Natural killer cell (primary cell): ENCODE measurements around the gene RNF125. TPM values are rescaled to one million over a fixed set of nuclear protein-coding genes. Genes with fewer than 3 reads are reported as not detected.

Source experiments
- ATAC-seq, 3 donors: fragments of 150-1000 bp in 2 of 3; fragments of 200-7000 bp in 1 of 3; cut with Tn5 transposase; 1 replicate in 1 of 3; 2 replicates in 2 of 3; pipeline ENCODE4 v1.10.0; 2021; ENCODE audit warnings: mild to moderate bottlenecking in 2 of 3, moderate library complexity in 2 of 3
- DNase-seq, 2 donors: peaks; one replicate each; pipeline versions ENCODE4 v3.0.0 to v3.0.0-alpha.2; 2013 to 2021; ENCODE audit warnings: mixed read lengths in 1 of 2
- H3K27ac ChIP-seq: one replicate; pipeline ENCODE4 v1.5.1; 2013; ENCODE audit warnings: mild to moderate bottlenecking, low read length
- H3K27me3 ChIP-seq: one replicate; pipeline ENCODE4 v1.6.1; 2013; ENCODE audit warnings: low read length; ENCODE audit not compliant: control insufficient read depth, insufficient read depth
- H3K36me3 ChIP-seq: one replicate; pipeline ENCODE4 v1.6.1; 2013; ENCODE audit warnings: low read length; ENCODE audit not compliant: control insufficient read depth, insufficient read depth
- H3K4me1 ChIP-seq: one replicate; pipeline ENCODE4 v1.6.1; 2013; ENCODE audit warnings: low read length; ENCODE audit not compliant: control insufficient read depth, insufficient read depth
- H3K4me3 ChIP-seq: one replicate; pipeline ENCODE4 v1.5.1; 2013; ENCODE audit warnings: low read length
- H3K9me3 ChIP-seq: one replicate; pipeline ENCODE4 v1.6.1; 2013; ENCODE audit warnings: low read length; ENCODE audit not compliant: control insufficient read depth, insufficient read depth
- H3K27ac Mint-ChIP-seq, 2 donors: one replicate each; pipeline ENCODE4 v1.8.0; 2022; ENCODE audit warnings: mild to moderate bottlenecking in 2 of 2, mixed read lengths in 2 of 2, moderate library complexity in 1 of 2
- H3K27me3 Mint-ChIP-seq, 2 donors: one replicate each; pipeline ENCODE4 v1.8.0; 2022; ENCODE audit warnings: low read depth in 2 of 2, mixed read lengths in 2 of 2
- H3K36me3 Mint-ChIP-seq: one replicate; pipeline ENCODE4 v1.8.0; 2022; ENCODE audit warnings: mixed read lengths
- H3K4me1 Mint-ChIP-seq, 2 donors: one replicate each; pipeline ENCODE4 v1.8.0; 2022; ENCODE audit warnings: mixed read lengths in 2 of 2
- H3K4me3 Mint-ChIP-seq: one replicate; pipeline ENCODE4 v1.8.0; 2022; ENCODE audit warnings: mild to moderate bottlenecking, moderate library complexity, mixed read lengths
- H3K9me3 Mint-ChIP-seq, 2 donors: one replicate each; pipeline ENCODE4 v1.8.0; 2022; ENCODE audit warnings: mixed read lengths in 2 of 2
- CTCF ChIP-seq: fragments of 200-600 bp; IDR thresholded peaks from one replicate; pipeline ENCODE4 v1.8.0; 2022; ENCODE audit warnings: antibody characterized with exemption
- WGBS: methylation state at CpG from one replicate; pipeline ENCODE4 v1.1.7; 2013; ENCODE audit warnings: missing lambda C conversion rate; ENCODE audit not compliant: insufficient coverage; 5-methylcytosine and 5-hydroxymethylcytosine counted together
- intact Hi-C: fragments of 100-400 bp; cut with micrococcal nuclease; formaldehyde crosslinking; loops from one replicate; pipeline ENCODE4 v1.14.2; 2022
- total RNA-seq, 4 donors: library from RNA; stranded (reverse); fragments of 120-200 nt in 1 of 4; gene quantifications; one replicate each; pipeline versions ENCODE4 v1.2.3 to v1.2.4, GENCODE V29; 2013 to 2022

RNF125 gene
- total RNA-seq, 3 donors from 2014 or later (not counting 1 experiment from before 2014, with no cell fraction given), result 74.7 to 105 (median 96.7) TPM

DNA sequence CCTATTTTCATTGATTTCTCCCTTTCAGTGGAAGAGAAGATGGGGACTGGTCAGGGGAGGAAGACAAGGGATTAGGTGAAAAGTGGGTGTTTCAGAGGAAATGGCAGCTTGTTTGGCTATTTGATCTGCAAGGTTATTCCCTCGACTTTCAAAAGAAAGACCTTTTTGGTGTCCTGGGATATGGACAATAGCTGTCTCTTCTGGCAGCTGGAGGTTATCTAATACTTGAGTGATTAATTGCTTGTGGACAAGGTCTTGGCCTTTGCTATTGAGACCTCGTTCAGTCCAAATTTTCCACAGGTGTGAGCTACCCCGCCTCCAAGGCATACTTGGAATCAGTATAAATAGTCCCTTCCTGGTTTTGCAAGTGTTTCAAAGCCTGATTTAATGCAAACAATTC lies 42.4 kb upstream of the RNF125 start:
- no peak for TF ChIP-seq CTCF
- H3K9me3 ChIP-seq, result peaks cover 39% of the 10 kb centered on the region
- intact Hi-C loops, result loop anchor here (5.0 kb wide), 1 partner anchor 419 kb away; no protein-coding TSS in a partner anchor
- peaks cover 7 to 10% of the 10 kb centered on the region in 2 donors for H3K9me3 Mint-ChIP-seq
- H3K4me3 ChIP-seq, result no peak overlapping the region
- no peaks in the 10 kb centered on the region for H3K27me3 ChIP-seq
- H3K27ac Mint-ChIP-seq, result no peak overlapping the region
- ATAC-seq (no peak), DNase-seq (no peak)
- peaks cover 9% of the 10 kb centered on the region for H3K36me3 Mint-ChIP-seq
- H3K4me1 Mint-ChIP-seq, result no peaks in the 10 kb centered on the region
- H3K4me1 ChIP-seq, result no peaks in the 10 kb centered on the region
- no peak overlapping the region for H3K4me3 Mint-ChIP-seq
- WGBS, result 87% methylated on average over 3 of the region's 3 CpGs
- H3K27me3 Mint-ChIP-seq, result no peaks in the 10 kb centered on the region
- no peaks in the 10 kb centered on the region for H3K36me3 ChIP-seq
- no peak overlapping the region for H3K27ac ChIP-seq

- no peaks in the 10 kb centered on the region for H3K4me1 ChIP-seq
- Mint-ChIP-seq H3K9me3 (peaks cover 7 to 10% of the 10 kb centered on the region in 2 donors), H3K27ac (no peak overlapping the region), H3K36me3 (peaks cover 9% of the 10 kb centered on the region), H3K4me3 (no peak overlapping the region), H3K27me3 (no peaks in the 10 kb centered on the region), H3K4me1 (no peaks in the 10 kb centered on the region)
- H3K27me3 ChIP-seq, result no peaks in the 10 kb centered on the region
- 94% methylated on average over 8 of the region's 9 CpGs for WGBS
- peak in 1 of 2 donors; percentile 68 for DNase-seq
- ATAC-seq, result peak; percentile 48 to 52 (median 49)
- intact Hi-C loops, result loop anchor here (1.0 to 5.0 kb wide), 2 partner anchors 236 to 420 kb away; no protein-coding TSS in a partner anchor
- H3K9me3 ChIP-seq, result peaks cover 38% of the 10 kb centered on the region
- no peaks in the 10 kb centered on the region for H3K36me3 ChIP-seq
- H3K27ac ChIP-seq, result no peak overlapping the region
- H3K4me3 ChIP-seq, result no peak overlapping the region
- peak; percentile 57 for TF ChIP-seq CTCF
Measured at GRCh38 chr18:31977270-31977872, 41.3 kb upstream of the RNF125 start.

- 91% methylated on average over 5 of the region's 5 CpGs for WGBS
- H3K27me3 Mint-ChIP-seq, result no peaks in the 10 kb centered on the region
- TF ChIP-seq CTCF, result no peak
- ATAC-seq, result no peak
- Histone ChIP-seq H3K27me3 (no peaks in the 10 kb centered on the region), H3K4me1 (peaks cover 6% of the 10 kb centered on the region), H3K4me3 (no peak overlapping the region), H3K27ac (no peak overlapping the region), H3K36me3 (no peaks in the 10 kb centered on the region), H3K9me3 (peaks cover 26% of the 10 kb centered on the region)
- peaks cover 7 to 10% of the 10 kb centered on the region in 2 donors for H3K9me3 Mint-ChIP-seq
- no peak overlapping the region for H3K27ac Mint-ChIP-seq
- peaks cover 8 to 9% of the 10 kb centered on the region in 2 donors for H3K4me1 Mint-ChIP-seq
- H3K36me3 Mint-ChIP-seq, result peaks cover 9% of the 10 kb centered on the region
- no peak overlapping the region for H3K4me3 Mint-ChIP-seq
- DNase-seq, result no peak
- intact Hi-C loops, result loop anchor here (5.0 kb wide), 1 partner anchor 421 kb away; no protein-coding TSS in a partner anchor
Measured at GRCh38 chr18:31978616-31979015, 40.0 kb upstream of the RNF125 start.

- 100% methylated on average over 1 of the region's 2 CpGs for WGBS
- Histone ChIP-seq H3K9me3 (peaks cover 16% of the 10 kb centered on the region), H3K27me3 (no peaks in the 10 kb centered on the region), H3K36me3 (no peaks in the 10 kb centered on the region), H3K27ac (no peak overlapping the region), H3K4me3 (no peak overlapping the region), H3K4me1 (peaks cover 13% of the 10 kb centered on the region)
- Mint-ChIP-seq H3K27me3 (no peaks in the 10 kb centered on the region), H3K36me3 (peaks cover 1% of the 10 kb centered on the region), H3K4me3 (no peak overlapping the region), H3K4me1 (peaks cover 16 to 17% of the 10 kb centered on the region in 2 donors), H3K27ac (no peak overlapping the region), H3K9me3 (peaks cover 2% of the 10 kb centered on the region in 2 donors)
- TF ChIP-seq CTCF, result no peak
- ATAC-seq (no peak), DNase-seq (no peak)
- intact Hi-C loops, result loop anchor here (5.0 kb wide), 1 partner anchor 422 kb away; no protein-coding TSS in a partner anchor
Measured at GRCh38 chr18:31979714-31980113, 38.9 kb upstream of the RNF125 start.
